A673 (cell line): Measurements from ENCODE around the gene DNAI7.

Experiments
- EZH2 ChIP-seq: fragments of 200-600 bp; sonication (generic); IDR thresholded peaks from 2 replicates; pipeline ENCODE4 v1.6.1; 2017; ENCODE audit warnings: borderline replicate concordance, low read depth, mild to moderate bottlenecking, mixed read lengths, antibody characterized with exemption, low read length; ENCODE audit not compliant: poor library complexity, severe bottlenecking
- TF ChIP-seq, protein P1 (sequence below): fragments of 300-800, 200-600 bp; sonication (generic); conservative IDR thresholded peaks from 2 replicates; pipeline ENCODE4 v1.5.1; 2017; ENCODE audit warnings: low read depth, mild to moderate bottlenecking, antibody characterized with exemption, low read length, moderate library complexity, mixed read lengths

- TF ChIP-seq, protein P1, sequence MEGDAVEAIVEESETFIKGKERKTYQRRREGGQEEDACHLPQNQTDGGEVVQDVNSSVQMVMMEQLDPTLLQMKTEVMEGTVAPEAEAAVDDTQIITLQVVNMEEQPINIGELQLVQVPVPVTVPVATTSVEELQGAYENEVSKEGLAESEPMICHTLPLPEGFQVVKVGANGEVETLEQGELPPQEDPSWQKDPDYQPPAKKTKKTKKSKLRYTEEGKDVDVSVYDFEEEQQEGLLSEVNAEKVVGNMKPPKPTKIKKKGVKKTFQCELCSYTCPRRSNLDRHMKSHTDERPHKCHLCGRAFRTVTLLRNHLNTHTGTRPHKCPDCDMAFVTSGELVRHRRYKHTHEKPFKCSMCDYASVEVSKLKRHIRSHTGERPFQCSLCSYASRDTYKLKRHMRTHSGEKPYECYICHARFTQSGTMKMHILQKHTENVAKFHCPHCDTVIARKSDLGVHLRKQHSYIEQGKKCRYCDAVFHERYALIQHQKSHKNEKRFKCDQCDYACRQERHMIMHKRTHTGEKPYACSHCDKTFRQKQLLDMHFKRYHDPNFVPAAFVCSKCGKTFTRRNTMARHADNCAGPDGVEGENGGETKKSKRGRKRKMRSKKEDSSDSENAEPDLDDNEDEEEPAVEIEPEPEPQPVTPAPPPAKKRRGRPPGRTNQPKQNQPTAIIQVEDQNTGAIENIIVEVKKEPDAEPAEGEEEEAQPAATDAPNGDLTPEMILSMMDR = no peak
- no peak for TF ChIP-seq EZH2
These were observed 88.1 kb downstream of the DNAI7 start for GRCh38 chr12:25106818-25107217.
